ENCODE data around the gene RNU5B-1. TPM values are rescaled to one million over a fixed set of nuclear protein-coding genes. Genes with fewer than 3 reads are reported as not detected.

Gene RNU5B-1
- total and polyA plus RNA-seq, 9 of the 15 experiments (the other 6 are each of a cell fraction or from before 2014, with no cell fraction given), result 14.2 TPM; not detected in 8

DNA sequence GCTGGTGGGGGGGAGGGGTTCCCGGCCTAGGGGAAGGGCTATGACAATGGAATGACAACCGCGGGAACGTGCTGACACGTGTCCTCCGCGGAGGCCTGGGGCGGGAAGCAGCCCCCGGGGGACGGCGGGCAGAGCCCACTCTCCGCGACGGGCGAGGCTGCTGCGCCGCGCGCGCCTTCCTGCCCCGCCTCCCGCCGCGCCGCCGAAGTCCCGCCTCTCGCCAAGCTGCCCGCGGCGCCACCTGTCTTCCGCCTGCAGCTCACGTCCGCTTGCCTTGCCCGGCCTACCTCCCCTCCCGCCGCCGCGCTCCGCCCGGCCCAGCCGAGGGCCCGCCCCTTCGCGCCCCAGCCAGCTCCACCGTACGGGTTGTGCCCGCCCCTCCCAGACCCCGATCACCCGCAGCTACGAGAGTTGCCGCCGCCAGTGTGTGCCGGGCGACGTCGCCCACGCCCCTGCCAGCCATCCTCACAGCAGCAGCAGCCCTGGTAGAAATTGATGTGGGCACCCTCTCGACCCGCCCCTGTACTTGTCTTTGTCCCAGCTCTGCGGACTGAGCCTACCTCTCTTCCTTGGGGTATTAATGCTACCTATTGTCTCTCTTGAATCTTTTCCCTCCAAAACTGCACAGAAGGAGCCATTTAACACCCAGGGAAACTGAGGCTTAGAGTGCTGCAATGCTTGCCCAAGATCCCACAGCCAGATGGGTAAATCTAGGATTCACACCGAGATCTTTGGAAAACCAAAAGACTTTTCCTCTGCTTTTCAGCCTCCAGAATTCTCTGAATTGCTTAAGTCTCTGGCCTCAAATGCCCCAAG lies 17.6 kb upstream of the RNU5B-1 start, which contains the start of gene PARP16 (continued):
- TF ChIP-seq KDM5B (IDR thresholded peaks at IDR 0.05; ENCODE audit: insufficient replicate concordance, low read depth, low read length) (no peak), SUPT5H (IDR thresholded peaks at IDR 0.05) (0 out of 2 replicates have a peak, but pooled peaks have one; percentile 53), GATAD2A (IDR thresholded peaks at IDR 0.05) (peak; percentile 11; the same call in 1 of the 2 replicates), SPI1 (IDR thresholded peaks at IDR 0.05; ENCODE audit: borderline replicate concordance, low read depth, low read length) (no peak), EGR1 (conservative IDR thresholded peaks at IDR 0.05) (peak; percentile 43; the same call in 1 of the 2 replicates), FIP1L1 (IDR thresholded peaks at IDR 0.05; ENCODE audit: low read depth, low read length, poor library complexity, severe bottlenecking) (peak; percentile 38), MBD2 (IDR thresholded peaks at IDR 0.05; ENCODE audit: borderline replicate concordance, low read depth) (no peak; the same call in 1 of the 2 replicates), MAZ (CRISPR knock-in tag; conservative IDR thresholded peaks at IDR 0.05 in 1 of 2, IDR thresholded peaks at IDR 0.05 in 1 of 2) (peak in 1 of 2 experiments; percentile 65; a peak in 2 of 4 replicates), SP1 (CRISPR knock-in tag; IDR thresholded peaks at IDR 0.05) (peak; percentile 24; the same call in 1 of the 2 replicates), SIRT6 (IDR thresholded peaks at IDR 0.05; ENCODE audit: low read depth, low read length) (no peak), SIN3B (IDR thresholded peaks at IDR 0.05; ENCODE audit: low read depth) (peak; percentile 39; the same call in 1 of the 2 replicates), RB1 (IDR thresholded peaks at IDR 0.05; ENCODE audit: low read depth) (peak; percentile 99), CREB1 (IDR thresholded peaks at IDR 0.05) (peak; percentile 42; the same call in 1 of the 2 replicates), CREB1 (CRISPR knock-in tag; IDR thresholded peaks at IDR 0.05) (no peak), SOX6 (IDR thresholded peaks at IDR 0.05) (0 out of 2 replicates have a peak, but pooled peaks have one; percentile 54)
- TF ChIP-seq, protein P1, sequence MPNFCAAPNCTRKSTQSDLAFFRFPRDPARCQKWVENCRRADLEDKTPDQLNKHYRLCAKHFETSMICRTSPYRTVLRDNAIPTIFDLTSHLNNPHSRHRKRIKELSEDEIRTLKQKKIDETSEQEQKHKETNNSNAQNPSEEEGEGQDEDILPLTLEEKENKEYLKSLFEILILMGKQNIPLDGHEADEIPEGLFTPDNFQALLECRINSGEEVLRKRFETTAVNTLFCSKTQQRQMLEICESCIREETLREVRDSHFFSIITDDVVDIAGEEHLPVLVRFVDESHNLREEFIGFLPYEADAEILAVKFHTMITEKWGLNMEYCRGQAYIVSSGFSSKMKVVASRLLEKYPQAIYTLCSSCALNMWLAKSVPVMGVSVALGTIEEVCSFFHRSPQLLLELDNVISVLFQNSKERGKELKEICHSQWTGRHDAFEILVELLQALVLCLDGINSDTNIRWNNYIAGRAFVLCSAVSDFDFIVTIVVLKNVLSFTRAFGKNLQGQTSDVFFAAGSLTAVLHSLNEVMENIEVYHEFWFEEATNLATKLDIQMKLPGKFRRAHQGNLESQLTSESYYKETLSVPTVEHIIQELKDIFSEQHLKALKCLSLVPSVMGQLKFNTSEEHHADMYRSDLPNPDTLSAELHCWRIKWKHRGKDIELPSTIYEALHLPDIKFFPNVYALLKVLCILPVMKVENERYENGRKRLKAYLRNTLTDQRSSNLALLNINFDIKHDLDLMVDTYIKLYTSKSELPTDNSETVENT (CRISPR knock-in tag; IDR thresholded peaks at IDR 0.05), result peak; percentile 83
- TF ChIP-seq, protein P2, sequence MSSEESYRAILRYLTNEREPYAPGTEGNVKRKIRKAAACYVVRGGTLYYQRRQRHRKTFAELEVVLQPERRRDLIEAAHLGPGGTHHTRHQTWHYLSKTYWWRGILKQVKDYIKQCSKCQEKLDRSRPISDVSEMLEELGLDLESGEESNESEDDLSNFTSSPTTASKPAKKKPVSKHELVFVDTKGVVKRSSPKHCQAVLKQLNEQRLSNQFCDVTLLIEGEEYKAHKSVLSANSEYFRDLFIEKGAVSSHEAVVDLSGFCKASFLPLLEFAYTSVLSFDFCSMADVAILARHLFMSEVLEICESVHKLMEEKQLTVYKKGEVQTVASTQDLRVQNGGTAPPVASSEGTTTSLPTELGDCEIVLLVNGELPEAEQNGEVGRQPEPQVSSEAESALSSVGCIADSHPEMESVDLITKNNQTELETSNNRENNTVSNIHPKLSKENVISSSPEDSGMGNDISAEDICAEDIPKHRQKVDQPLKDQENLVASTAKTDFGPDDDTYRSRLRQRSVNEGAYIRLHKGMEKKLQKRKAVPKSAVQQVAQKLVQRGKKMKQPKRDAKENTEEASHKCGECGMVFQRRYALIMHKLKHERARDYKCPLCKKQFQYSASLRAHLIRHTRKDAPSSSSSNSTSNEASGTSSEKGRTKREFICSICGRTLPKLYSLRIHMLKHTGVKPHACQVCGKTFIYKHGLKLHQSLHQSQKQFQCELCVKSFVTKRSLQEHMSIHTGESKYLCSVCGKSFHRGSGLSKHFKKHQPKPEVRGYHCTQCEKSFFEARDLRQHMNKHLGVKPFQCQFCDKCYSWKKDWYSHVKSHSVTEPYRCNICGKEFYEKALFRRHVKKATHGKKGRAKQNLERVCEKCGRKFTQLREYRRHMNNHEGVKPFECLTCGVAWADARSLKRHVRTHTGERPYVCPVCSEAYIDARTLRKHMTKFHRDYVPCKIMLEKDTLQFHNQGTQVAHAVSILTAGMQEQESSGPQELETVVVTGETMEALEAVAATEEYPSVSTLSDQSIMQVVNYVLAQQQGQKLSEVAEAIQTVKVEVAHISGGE (CRISPR knock-in tag; IDR thresholded peaks at IDR 0.05), result peak in 1 of 3 experiments; percentile 67; a peak in 2 of 6 replicates
- TF ChIP-seq, protein P3, sequence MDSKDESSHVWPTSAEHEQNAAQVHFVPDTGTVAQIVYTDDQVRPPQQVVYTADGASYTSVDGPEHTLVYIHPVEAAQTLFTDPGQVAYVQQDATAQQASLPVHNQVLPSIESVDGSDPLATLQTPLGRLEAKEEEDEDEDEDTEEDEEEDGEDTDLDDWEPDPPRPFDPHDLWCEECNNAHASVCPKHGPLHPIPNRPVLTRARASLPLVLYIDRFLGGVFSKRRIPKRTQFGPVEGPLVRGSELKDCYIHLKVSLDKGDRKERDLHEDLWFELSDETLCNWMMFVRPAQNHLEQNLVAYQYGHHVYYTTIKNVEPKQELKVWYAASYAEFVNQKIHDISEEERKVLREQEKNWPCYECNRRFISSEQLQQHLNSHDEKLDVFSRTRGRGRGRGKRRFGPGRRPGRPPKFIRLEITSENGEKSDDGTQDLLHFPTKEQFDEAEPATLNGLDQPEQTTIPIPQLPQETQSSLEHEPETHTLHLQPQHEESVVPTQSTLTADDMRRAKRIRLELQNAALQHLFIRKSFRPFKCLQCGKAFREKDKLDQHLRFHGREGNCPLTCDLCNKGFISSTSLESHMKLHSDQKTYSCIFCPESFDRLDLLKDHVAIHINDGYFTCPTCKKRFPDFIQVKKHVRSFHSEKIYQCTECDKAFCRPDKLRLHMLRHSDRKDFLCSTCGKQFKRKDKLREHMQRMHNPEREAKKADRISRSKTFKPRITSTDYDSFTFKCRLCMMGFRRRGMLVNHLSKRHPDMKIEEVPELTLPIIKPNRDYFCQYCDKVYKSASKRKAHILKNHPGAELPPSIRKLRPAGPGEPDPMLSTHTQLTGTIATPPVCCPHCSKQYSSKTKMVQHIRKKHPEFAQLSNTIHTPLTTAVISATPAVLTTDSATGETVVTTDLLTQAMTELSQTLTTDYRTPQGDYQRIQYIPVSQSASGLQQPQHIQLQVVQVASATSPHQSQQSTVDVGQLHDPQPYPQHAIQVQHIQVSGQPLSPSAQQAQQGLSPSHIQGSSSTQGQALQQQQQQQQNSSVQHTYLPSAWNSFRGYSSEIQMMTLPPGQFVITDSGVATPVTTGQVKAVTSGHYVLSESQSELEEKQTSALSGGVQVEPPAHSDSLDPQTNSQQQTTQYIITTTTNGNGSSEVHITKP (IDR thresholded peaks at IDR 0.05; ENCODE audit: partially characterized antibody), result peak; percentile 6

Data from K562 (cell line).